Ishikawa (cell line): ENCODE results near the gene ZSWIM3.

Source experiments
- CEBPB ChIP-seq: IDR thresholded peaks from 2 replicates; pipeline ENCODE4 v1.6.1; 2012
- CREB1 ChIP-seq: IDR thresholded peaks from 2 replicates; pipeline ENCODE4 v1.6.1; 2012; ENCODE audit warnings: low read depth
- EGR1 ChIP-seq: IDR thresholded peaks from 2 replicates; pipeline ENCODE4 v1.6.1; 2012
- EP300 ChIP-seq: IDR thresholded peaks from 2 replicates; pipeline ENCODE4 v1.6.1; 2012; ENCODE audit warnings: borderline replicate concordance
- FOXM1 ChIP-seq: IDR thresholded peaks from 2 replicates; pipeline ENCODE4 v1.6.1; 2012; ENCODE audit warnings: low read depth, borderline replicate concordance
- NFIC ChIP-seq: IDR thresholded peaks from 2 replicates; pipeline ENCODE4 v1.6.1; 2012
- RAD21 ChIP-seq: IDR thresholded peaks from 2 replicates; pipeline ENCODE4 v1.6.1; 2012; ENCODE audit warnings: low read depth
- TAF1 ChIP-seq: IDR thresholded peaks from 2 replicates; pipeline ENCODE4 v1.6.1; 2012; ENCODE audit warnings: low read depth, mild to moderate bottlenecking
- TCF12 ChIP-seq: IDR thresholded peaks from 2 replicates; pipeline ENCODE4 v1.6.1; 2012; ENCODE audit warnings: low read depth
- TEAD4 ChIP-seq: IDR thresholded peaks from 2 replicates; pipeline ENCODE4 v1.6.1; 2012
- YY1 ChIP-seq: IDR thresholded peaks from 2 replicates; pipeline ENCODE4 v1.6.1; 2012; ENCODE audit warnings: low read depth
- ZBTB7A ChIP-seq: IDR thresholded peaks from 2 replicates; pipeline ENCODE4 v1.6.1; 2012; ENCODE audit warnings: low read depth
- TF ChIP-seq, protein P1 (sequence below): IDR thresholded peaks from 2 replicates; pipeline ENCODE4 v1.6.1; 2012
- TF ChIP-seq, protein P2 (sequence below): IDR thresholded peaks from 2 replicates; pipeline ENCODE4 v1.6.1; 2012
- TF ChIP-seq, protein P3 (sequence below): IDR thresholded peaks from 2 replicates; pipeline ENCODE4 v1.6.1; 2012; ENCODE audit warnings: low read depth, mild to moderate bottlenecking

Gene ZSWIM3

GRCh38 chr20:45851501-45851900 lies 5.9 kb upstream of the ZSWIM3 start:
- TF ChIP-seq TAF1 (no peak), CREB1 (no peak), NFIC (no peak), TEAD4 (no peak), EGR1 (no peak), ZBTB7A (no peak), TCF12 (no peak), RAD21 (no peak), YY1 (no peak), CEBPB (no peak), EP300 (no peak), FOXM1 (no peak)
- TF ChIP-seq, protein P1, sequence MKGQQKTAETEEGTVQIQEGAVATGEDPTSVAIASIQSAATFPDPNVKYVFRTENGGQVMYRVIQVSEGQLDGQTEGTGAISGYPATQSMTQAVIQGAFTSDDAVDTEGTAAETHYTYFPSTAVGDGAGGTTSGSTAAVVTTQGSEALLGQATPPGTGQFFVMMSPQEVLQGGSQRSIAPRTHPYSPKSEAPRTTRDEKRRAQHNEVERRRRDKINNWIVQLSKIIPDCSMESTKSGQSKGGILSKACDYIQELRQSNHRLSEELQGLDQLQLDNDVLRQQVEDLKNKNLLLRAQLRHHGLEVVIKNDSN: no peak
- TF ChIP-seq, protein P2, sequence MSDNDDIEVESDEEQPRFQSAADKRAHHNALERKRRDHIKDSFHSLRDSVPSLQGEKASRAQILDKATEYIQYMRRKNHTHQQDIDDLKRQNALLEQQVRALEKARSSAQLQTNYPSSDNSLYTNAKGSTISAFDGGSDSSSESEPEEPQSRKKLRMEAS: no peak
- TF ChIP-seq, protein P3, sequence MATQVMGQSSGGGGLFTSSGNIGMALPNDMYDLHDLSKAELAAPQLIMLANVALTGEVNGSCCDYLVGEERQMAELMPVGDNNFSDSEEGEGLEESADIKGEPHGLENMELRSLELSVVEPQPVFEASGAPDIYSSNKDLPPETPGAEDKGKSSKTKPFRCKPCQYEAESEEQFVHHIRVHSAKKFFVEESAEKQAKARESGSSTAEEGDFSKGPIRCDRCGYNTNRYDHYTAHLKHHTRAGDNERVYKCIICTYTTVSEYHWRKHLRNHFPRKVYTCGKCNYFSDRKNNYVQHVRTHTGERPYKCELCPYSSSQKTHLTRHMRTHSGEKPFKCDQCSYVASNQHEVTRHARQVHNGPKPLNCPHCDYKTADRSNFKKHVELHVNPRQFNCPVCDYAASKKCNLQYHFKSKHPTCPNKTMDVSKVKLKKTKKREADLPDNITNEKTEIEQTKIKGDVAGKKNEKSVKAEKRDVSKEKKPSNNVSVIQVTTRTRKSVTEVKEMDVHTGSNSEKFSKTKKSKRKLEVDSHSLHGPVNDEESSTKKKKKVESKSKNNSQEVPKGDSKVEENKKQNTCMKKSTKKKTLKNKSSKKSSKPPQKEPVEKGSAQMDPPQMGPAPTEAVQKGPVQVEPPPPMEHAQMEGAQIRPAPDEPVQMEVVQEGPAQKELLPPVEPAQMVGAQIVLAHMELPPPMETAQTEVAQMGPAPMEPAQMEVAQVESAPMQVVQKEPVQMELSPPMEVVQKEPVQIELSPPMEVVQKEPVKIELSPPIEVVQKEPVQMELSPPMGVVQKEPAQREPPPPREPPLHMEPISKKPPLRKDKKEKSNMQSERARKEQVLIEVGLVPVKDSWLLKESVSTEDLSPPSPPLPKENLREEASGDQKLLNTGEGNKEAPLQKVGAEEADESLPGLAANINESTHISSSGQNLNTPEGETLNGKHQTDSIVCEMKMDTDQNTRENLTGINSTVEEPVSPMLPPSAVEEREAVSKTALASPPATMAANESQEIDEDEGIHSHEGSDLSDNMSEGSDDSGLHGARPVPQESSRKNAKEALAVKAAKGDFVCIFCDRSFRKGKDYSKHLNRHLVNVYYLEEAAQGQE: no peak

DNA sequence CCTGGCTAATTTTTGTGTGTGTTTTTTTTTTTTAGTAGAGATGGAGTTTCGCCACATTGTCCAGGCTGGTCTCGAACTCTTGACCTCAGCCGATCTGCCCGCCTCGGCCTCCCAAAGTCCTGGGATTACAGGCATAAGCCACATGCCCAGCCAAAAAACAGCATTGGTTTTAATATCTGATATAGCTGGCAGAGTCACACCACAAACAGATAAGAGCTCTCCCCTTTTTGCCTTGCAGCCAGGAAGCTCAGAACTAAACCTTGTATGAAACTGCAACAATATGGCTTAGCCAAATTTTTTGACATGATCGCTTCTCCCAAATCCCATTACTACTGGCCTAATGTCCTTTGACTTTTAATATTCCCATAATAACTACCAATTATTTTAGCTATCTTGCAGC lies 5.1 kb upstream of the ZSWIM3 start:
- no peak for TF ChIP-seq RAD21
- no peak for TF ChIP-seq TAF1
- TF ChIP-seq TCF12: no peak
- TF ChIP-seq EP300: no peak
- TF ChIP-seq EGR1: no peak
- TF ChIP-seq, protein P2: no peak
- TF ChIP-seq NFIC: no peak
- TF ChIP-seq ZBTB7A: no peak
- TF ChIP-seq, protein P3: no peak
- TF ChIP-seq YY1: no peak
- no peak for TF ChIP-seq FOXM1
- no peak for TF ChIP-seq CREB1
- TF ChIP-seq TEAD4: no peak
- TF ChIP-seq, protein P1: no peak
- TF ChIP-seq CEBPB: no peak

DNA sequence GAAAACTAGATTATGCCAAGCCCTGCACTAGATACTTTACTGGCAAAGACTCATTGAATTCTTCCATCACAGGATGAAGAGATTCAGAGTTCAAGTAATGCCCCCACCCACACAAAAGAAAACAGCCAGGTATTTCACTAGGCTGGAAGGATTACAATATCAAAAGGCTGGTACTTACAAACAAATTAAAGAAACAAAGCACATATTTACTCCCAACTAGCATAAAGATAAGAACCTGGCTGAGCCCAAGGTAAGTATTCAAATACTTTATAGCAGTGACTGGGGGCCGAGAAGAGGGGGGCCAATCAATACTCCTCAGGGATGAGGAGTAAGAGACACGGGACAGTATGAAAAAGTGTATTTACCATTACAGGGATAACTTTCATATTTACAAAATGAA lies 3.9 kb upstream of the ZSWIM3 start:
- TF ChIP-seq TCF12: no peak
- TF ChIP-seq, protein P1: no peak
- no peak for TF ChIP-seq NFIC
- no peak for TF ChIP-seq ZBTB7A
- TF ChIP-seq FOXM1: no peak
- TF ChIP-seq, protein P3: no peak

DNA sequence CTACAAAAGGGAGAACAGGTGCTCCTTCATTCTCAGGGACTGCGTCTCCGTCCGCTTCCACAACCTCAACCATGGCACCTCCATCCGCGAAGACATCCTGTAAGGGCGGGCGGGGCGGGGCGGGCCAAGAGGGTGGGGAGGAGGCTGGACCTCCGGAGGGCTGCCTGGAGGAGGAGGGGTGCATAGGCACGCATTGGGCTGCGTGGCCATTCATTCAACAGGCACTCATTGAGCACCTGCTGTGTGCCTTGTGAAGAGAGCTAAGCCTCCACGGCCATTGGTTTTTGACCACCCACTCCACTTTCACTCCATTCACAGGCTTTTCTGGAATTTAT lies 435 bp downstream of the ZSWIM3 start:
- TF ChIP-seq NFIC (no peak), YY1 (no peak), RAD21 (no peak), TCF12 (no peak), TAF1 (no peak), ZBTB7A (no peak), FOXM1 (no peak), EP300 (no peak), CEBPB (no peak), EGR1 (no peak), TEAD4 (no peak), CREB1 (no peak)
- TF ChIP-seq, protein P1: no peak
- TF ChIP-seq, protein P2: no peak
